Activated naive CD8-positive, alpha-beta T cell treated with anti-CD3 and anti-CD28 coated beads for 36 hours (primary cell): Measurements from ENCODE around the gene CLEC18A. TPM values are rescaled to one million over a fixed set of nuclear protein-coding genes. Genes with fewer than 3 reads are reported as not detected.
"Not testable (repeated sequence)": the region's sequence is repeated elsewhere in the genome, so short reads cannot be mapped to it uniquely, and the experiment has no call there.

ENCODE experiments used
- DNase-seq: peaks from one replicate; pipeline ENCODE4 v3.0.0; 2021
- H3K27ac Mint-ChIP-seq: one replicate; pipeline ENCODE4 v1.8.0; 2022; ENCODE audit warnings: mild to moderate bottlenecking, moderate library complexity, mixed read lengths
- H3K27me3 Mint-ChIP-seq: one replicate; pipeline ENCODE4 v1.8.0; 2022; ENCODE audit warnings: mild to moderate bottlenecking, mixed read lengths
- H3K36me3 Mint-ChIP-seq: one replicate; pipeline ENCODE4 v1.8.0; 2021; ENCODE audit warnings: mild to moderate bottlenecking, mixed read lengths
- H3K4me1 Mint-ChIP-seq: one replicate; pipeline ENCODE4 v1.8.0; 2021; ENCODE audit warnings: mixed read lengths
- H3K4me3 Mint-ChIP-seq: one replicate; pipeline ENCODE4 v1.8.0; 2022; ENCODE audit warnings: mild to moderate bottlenecking, moderate library complexity, mixed read lengths
- H3K9me3 Mint-ChIP-seq: one replicate; pipeline ENCODE4 v1.8.0; 2022; ENCODE audit warnings: mixed read lengths
- total RNA-seq, 2 experiments: library from RNA; stranded (reverse); gene quantifications; one replicate each; pipeline ENCODE4 v1.2.3, GENCODE V29; 2021

Gene CLEC18A
- total RNA-seq, 2 experiments from 2014 or later: 0.14 TPM; not detected in 1

DNA sequence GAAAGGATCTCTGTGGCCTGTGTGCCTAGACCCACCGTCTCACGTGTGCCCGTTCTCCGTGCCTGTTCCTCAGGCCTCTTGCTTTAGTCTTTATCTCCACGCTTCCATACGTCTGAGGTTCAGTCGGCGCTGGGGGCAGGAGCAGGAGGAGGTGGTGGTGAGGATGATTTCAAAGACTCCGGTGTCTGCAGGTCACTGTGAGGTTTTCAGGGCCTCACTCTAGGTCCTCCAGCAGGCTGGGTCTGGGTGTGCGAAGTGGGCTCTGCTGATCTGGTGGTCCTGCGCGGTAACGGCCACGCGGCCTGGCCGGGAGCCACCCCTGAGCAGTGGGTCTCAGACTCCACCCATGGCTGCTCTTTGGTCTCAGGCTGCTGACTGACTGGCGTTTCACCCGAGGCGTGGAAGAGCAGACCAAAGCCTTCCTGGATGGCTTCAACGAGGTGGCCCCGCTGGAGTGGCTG lies 14.4 kb upstream of the CLEC18A start:
- Mint-ChIP-seq H3K27ac (no peak overlapping the region), H3K4me1 (no peaks in the 10 kb centered on the region), H3K27me3 (no peaks in the 10 kb centered on the region), H3K36me3 (no peaks in the 10 kb centered on the region), H3K4me3 (no peak overlapping the region), H3K9me3 (no peaks in the 10 kb centered on the region)
- DNase-seq: no peak

DNA sequence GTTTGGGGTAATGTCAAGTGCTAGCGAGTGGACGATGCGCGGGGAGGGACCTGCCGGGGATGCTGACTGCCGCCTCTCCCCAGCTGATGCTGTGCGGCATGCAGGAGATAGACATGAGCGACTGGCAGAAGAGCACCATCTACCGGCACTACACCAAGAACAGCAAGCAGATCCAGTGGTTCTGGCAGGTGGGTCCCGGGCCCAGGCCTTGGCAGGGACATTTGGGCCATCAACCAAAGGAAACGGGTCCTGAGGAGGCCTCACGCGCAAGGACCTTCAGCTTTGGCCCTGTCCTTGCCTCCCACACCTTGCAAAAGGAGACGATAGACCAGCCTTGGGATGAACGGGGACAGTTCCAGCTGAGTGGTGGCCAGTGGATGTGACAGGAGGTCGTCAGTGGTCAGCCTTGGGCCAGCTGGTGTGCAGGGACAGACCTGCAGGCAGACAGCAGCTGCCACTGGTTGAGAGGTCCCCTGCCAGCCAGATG lies 13.6 kb upstream of the CLEC18A start:
- Mint-ChIP-seq H3K36me3 (no peaks in the 10 kb centered on the region), H3K4me3 (no peak overlapping the region), H3K27ac (no peak overlapping the region), H3K9me3 (no peaks in the 10 kb centered on the region), H3K4me1 (no peaks in the 10 kb centered on the region), H3K27me3 (no peaks in the 10 kb centered on the region)
- DNase-seq: no peak

DNA sequence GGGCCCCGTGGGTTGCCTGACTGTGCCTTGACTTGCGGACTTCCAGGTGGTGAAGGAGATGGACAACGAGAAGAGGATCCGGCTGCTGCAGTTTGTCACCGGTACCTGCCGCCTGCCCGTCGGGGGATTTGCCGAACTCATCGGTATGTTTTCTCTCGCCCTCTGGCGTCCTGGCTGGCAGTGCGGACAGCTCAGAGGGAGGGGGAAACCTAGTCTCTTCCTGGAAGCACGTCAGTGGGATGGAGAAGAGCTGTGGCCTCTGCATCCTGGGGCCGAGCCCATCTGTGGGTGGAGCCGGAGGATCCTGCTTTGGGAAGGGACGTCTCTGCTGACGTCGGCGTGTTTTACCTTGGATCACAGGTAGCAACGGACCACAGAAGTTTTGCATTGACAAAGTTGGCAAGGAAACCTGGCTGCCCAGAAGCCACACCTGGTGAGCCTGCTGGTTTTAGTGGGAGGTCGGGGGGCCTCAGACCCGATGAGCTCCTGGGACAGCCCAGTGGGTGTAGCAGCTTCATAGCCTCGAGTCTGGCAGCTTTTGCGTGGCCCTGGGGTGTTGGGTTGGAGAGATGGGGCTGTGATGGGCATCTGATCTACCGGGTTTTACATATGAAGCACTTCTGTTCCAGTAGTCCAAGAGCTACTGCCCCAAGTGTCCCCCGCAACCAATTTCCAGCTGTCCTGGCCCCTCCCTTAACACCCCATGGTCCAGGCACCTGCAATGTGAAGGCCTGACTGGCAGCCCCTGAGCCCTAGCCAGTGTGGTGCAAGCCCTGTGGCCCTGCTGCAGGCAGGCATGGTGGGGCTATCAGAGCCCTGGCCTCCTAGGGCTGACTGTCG lies 11.9 kb upstream of the CLEC18A start:
- H3K27ac Mint-ChIP-seq: no peak overlapping the region
- H3K4me1 Mint-ChIP-seq: no peaks in the 10 kb centered on the region
- no peaks in the 10 kb centered on the region for H3K36me3 Mint-ChIP-seq
- no peaks in the 10 kb centered on the region for H3K9me3 Mint-ChIP-seq
- H3K27me3 Mint-ChIP-seq: no peaks in the 10 kb centered on the region
- no peak overlapping the region for H3K4me3 Mint-ChIP-seq
- no peak for DNase-seq

GRCh38 chr16:69939821-69940585 lies 11.1 kb upstream of the CLEC18A start:
- peak overlapping the region; percentile 14 for H3K27ac Mint-ChIP-seq
- no peaks in the 10 kb centered on the region for H3K36me3 Mint-ChIP-seq
- H3K9me3 Mint-ChIP-seq: no peaks in the 10 kb centered on the region
- no peaks in the 10 kb centered on the region for H3K4me1 Mint-ChIP-seq
- no peak for DNase-seq
- H3K4me3 Mint-ChIP-seq: no peak overlapping the region
- no peaks in the 10 kb centered on the region for H3K27me3 Mint-ChIP-seq

DNA sequence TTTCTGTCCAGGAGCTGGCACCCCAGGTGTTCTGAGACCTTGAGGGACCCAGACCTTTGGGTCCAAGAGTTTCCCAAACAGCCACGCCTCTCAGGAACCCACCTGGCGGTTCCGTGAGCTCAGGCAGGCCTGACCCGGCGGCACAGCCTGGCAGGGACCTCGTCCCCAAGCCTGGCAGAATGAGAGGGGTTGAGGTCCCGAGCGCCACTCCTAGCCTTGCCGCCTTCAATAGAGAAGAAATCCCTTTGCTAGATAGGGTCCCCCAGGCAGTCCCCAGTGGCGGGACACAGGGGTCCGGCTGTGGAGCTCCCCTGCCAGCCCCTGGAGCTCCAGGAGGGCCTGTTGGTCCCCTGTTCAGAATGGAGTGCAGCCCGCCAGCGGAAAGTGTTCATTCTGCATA lies 10.5 kb upstream of the CLEC18A start:
- Mint-ChIP-seq H3K27me3 (no peaks in the 10 kb centered on the region), H3K9me3 (no peaks in the 10 kb centered on the region), H3K4me1 (no peaks in the 10 kb centered on the region), H3K4me3 (no peak overlapping the region), H3K27ac (no peak overlapping the region), H3K36me3 (no peaks in the 10 kb centered on the region)
- no peak for DNase-seq

DNA sequence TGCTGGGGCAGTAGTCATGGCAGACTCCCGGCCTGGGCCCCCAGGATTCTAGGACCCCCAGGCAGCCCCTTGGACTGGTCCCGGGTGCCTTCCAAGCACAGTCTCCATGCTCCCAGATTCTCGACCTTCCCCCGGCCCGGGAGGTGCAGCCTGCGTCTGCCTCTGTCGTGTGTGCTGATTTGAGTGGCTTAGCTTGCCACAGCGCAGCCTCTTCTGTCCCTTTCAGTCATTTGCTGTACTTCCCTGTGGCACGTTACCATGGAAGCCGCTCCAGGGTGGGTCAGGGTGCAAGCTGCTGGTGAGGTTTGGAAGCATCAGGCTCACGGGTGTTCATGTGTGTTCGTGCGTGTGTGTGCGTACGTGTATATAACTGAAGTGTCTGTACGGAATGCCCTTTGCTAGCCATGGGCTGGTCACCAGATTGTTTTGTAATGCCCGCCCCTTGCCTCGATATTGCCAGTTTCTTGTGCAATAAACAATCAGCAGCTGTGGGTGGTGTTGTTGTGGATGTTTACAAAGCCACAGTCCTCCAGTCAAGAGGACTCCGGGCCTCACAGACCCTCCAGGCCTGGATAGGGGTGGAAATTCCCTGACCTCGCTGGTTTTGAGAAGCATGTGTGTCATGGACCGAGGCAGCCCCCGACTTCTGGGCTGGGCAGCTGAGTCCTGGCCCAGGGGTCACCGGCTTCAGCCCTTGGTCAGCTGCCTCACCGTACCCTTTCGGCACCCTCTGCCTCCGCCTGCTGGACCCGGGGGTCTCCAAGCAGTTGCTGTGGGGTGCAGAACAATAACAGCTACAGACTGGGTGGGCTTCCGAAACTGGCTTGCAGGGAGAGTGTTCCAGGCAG lies 9.7 kb upstream of the CLEC18A start:
- no peak overlapping the region for H3K4me3 Mint-ChIP-seq
- DNase-seq: no peak
- no peaks in the 10 kb centered on the region for H3K36me3 Mint-ChIP-seq
- H3K27ac Mint-ChIP-seq: no peak overlapping the region
- no peaks in the 10 kb centered on the region for H3K27me3 Mint-ChIP-seq
- H3K4me1 Mint-ChIP-seq: no peaks in the 10 kb centered on the region
- H3K9me3 Mint-ChIP-seq: no peaks in the 10 kb centered on the region

DNA sequence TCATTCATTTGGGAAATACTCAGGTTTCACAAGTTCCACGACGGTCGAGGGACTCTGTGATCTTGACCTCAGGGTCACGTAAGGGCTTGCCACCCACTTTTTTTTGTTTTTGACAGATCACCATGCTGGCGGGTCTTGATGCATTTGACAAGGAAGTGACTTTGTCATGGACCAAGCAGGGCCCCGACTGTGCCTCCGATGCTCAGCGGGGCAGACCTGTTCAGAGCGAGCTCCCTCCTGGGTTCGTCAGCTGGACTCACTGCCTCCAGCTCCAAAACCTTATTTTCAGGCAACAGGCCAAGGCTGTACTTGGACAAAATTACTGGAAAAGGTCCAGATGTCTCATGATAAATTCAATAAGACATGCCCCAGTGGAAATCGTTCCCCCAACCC lies 9.0 kb upstream of the CLEC18A start:
- no peaks in the 10 kb centered on the region for H3K9me3 Mint-ChIP-seq
- H3K4me1 Mint-ChIP-seq: no peaks in the 10 kb centered on the region
- H3K27ac Mint-ChIP-seq: no peak overlapping the region
- no peak for DNase-seq
- H3K4me3 Mint-ChIP-seq: no peak overlapping the region
- no peaks in the 10 kb centered on the region for H3K27me3 Mint-ChIP-seq
- H3K36me3 Mint-ChIP-seq: no peaks in the 10 kb centered on the region

- Mint-ChIP-seq H3K36me3 (no peaks in the 10 kb centered on the region), H3K27me3 (no peaks in the 10 kb centered on the region), H3K9me3 (no peaks in the 10 kb centered on the region), H3K4me3 (no peak overlapping the region), H3K4me1 (no peaks in the 10 kb centered on the region), H3K27ac (no peak overlapping the region)
- no peak for DNase-seq
These were observed 8.4 kb upstream of the CLEC18A start for GRCh38 chr16:69942627-69943170.

DNA sequence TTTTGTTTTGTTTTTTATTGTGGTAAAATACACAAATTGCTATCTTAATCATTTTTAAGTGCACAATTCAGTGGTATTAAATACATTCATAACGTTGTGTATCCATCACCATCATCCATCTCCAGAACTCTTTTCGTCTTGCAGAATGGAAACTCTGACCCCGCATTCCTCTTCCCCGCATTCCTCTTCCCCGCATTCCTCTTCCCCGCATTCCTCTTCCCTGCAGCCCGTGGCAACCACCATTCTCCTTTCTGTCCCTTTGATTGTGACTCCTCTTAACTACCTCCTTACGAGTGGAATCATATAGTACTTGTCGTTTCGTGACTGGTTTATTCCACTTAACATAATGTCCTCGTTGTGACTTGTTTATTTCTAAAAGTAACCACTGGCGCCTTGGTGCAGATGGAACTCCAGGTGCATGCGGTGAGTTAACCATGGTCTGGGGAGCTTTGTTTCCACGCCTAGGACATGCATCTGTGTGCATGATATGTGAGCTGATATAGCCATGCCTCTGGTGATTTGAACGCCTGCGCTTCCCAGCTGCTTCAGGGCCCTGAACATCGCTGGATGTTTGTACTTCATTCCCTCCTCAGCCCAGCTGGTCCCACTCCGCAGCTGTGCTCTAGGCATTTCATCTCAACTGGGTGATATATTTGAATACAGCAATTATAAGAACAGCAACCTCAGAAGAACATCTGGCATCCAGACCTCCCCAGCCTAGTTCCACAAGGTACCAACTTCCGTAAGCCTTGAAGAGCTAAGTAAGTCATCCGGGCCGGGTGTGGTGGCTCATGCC lies 7.7 kb upstream of the CLEC18A start:
- not testable (repeated sequence) for H3K27me3 Mint-ChIP-seq, H3K27ac Mint-ChIP-seq, H3K9me3 Mint-ChIP-seq, H3K4me3 Mint-ChIP-seq, H3K4me1 Mint-ChIP-seq, DNase-seq, H3K36me3 Mint-ChIP-seq

- H3K9me3 Mint-ChIP-seq, H3K36me3 Mint-ChIP-seq, DNase-seq, H3K4me3 Mint-ChIP-seq, H3K4me1 Mint-ChIP-seq, H3K27me3 Mint-ChIP-seq, H3K27ac Mint-ChIP-seq: not testable (repeated sequence)
These were observed 723 bp upstream of the CLEC18A start for GRCh38 chr16:69950411-69950810.

- not testable (repeated sequence) for H3K9me3 Mint-ChIP-seq, H3K36me3 Mint-ChIP-seq, H3K27ac Mint-ChIP-seq, H3K4me3 Mint-ChIP-seq, H3K4me1 Mint-ChIP-seq, DNase-seq, H3K27me3 Mint-ChIP-seq
These were observed 518 bp downstream of the CLEC18A start for GRCh38 chr16:69951672-69952031.

DNA sequence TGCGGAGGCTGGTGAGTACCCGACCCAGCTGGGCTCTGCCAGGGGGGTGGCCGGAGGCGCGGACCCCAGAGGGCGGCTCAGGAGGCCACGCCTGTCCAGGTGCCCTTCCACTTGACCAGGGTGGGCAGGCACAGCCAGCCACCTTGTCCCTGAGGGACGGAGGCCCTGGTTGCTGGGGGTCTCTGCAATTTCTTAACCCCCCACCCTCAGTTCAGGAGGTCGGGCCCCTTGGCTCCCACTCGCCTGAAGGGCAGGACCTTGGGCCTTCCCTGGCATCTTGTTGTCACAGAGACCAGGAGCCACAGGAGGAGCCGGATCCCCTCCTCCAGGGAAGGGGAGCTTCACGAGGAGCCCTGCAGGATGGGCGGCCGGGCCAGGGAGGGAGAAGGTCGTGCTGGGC lies 982 bp downstream of the CLEC18A start:
- H3K9me3 Mint-ChIP-seq, H3K4me3 Mint-ChIP-seq, DNase-seq, H3K27me3 Mint-ChIP-seq, H3K27ac Mint-ChIP-seq, H3K4me1 Mint-ChIP-seq, H3K36me3 Mint-ChIP-seq: not testable (repeated sequence)

GRCh38 chr16:69952572-69953355 lies 1.6 kb downstream of the CLEC18A start:
- not testable (repeated sequence) for H3K36me3 Mint-ChIP-seq, H3K27me3 Mint-ChIP-seq, H3K4me1 Mint-ChIP-seq, H3K9me3 Mint-ChIP-seq, H3K27ac Mint-ChIP-seq, H3K4me3 Mint-ChIP-seq, DNase-seq

DNA sequence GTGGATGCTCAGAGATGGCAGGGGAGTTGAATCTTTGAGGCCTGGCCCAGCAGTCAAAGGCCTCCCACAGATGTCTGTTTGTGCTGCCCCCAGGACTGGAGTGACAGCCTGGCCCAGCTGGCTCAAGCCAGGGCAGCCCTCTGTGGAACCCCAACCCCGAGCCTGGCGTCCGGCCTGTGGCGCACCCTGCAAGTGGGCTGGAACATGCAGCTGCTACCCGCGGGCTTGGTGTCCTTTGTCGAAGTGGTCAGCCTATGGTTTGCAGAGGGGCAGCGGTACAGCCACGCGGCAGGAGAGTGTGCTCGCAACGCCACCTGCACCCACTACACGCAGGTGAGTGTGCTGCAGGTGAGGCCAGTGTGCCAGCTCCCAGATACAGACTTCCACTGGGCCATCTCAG lies 3.1 kb downstream of the CLEC18A start:
- H3K36me3 Mint-ChIP-seq, H3K4me1 Mint-ChIP-seq, H3K27me3 Mint-ChIP-seq, H3K27ac Mint-ChIP-seq, H3K4me3 Mint-ChIP-seq, H3K9me3 Mint-ChIP-seq, DNase-seq: not testable (repeated sequence)
